ENCODE data around the gene GRAP2.

GRAP2 gene

GRCh38 chr22:39935612-39936011 lies 34.7 kb downstream of the GRAP2 start:
- Histone ChIP-seq H3K9me3 (ENCODE audit: control insufficient read depth, insufficient read depth, low read length) (no peaks in the 10 kb centered on the region), H3K36me3 (ENCODE audit: control insufficient read depth, low read length) (no peaks in the 10 kb centered on the region), H3K4me3 (ENCODE audit: low read length) (no peak overlapping the region), H3K9me2 (replicated peaks; ENCODE audit: control insufficient read depth, low read length) (no peaks in the 10 kb centered on the region), H3K4me2 (ENCODE audit: low read length) (no peak overlapping the region), H3F3A (ENCODE audit: control insufficient read depth, insufficient read depth) (no peaks in the 10 kb centered on the region), H3K27me3 (ENCODE audit: control insufficient read depth, low read length) (peaks cover 58% of the 10 kb centered on the region), H3K27ac (ENCODE audit: low read depth, low read length) (no peak overlapping the region), H3K79me2 (ENCODE audit: control insufficient read depth, low read length) (no peaks in the 10 kb centered on the region), H3K4me1 (ENCODE audit: control insufficient read depth, low read length) (no peaks in the 10 kb centered on the region), H4K20me1 (ENCODE audit: control insufficient read depth, insufficient read depth, low read depth, low read length) (no peaks in the 10 kb centered on the region)
- TF ChIP-seq, protein P1, sequence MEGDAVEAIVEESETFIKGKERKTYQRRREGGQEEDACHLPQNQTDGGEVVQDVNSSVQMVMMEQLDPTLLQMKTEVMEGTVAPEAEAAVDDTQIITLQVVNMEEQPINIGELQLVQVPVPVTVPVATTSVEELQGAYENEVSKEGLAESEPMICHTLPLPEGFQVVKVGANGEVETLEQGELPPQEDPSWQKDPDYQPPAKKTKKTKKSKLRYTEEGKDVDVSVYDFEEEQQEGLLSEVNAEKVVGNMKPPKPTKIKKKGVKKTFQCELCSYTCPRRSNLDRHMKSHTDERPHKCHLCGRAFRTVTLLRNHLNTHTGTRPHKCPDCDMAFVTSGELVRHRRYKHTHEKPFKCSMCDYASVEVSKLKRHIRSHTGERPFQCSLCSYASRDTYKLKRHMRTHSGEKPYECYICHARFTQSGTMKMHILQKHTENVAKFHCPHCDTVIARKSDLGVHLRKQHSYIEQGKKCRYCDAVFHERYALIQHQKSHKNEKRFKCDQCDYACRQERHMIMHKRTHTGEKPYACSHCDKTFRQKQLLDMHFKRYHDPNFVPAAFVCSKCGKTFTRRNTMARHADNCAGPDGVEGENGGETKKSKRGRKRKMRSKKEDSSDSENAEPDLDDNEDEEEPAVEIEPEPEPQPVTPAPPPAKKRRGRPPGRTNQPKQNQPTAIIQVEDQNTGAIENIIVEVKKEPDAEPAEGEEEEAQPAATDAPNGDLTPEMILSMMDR (IDR thresholded peaks at IDR 0.05; ENCODE audit: low read depth, low read length, poor library complexity, severe bottlenecking), result no peak
- TF ChIP-seq EZH2phosphoT487 (IDR thresholded peaks at IDR 0.05; ENCODE audit: borderline replicate concordance, low read length), result no peak

- no peak for TF ChIP-seq EZH2phosphoT487 (IDR thresholded peaks at IDR 0.05; ENCODE audit: borderline replicate concordance, low read length)
- TF ChIP-seq, protein P1 (IDR thresholded peaks at IDR 0.05; ENCODE audit: low read depth, low read length, poor library complexity, severe bottlenecking), result no peak
- Histone ChIP-seq H3F3A (ENCODE audit: control insufficient read depth, insufficient read depth) (no peaks in the 10 kb centered on the region), H3K36me3 (ENCODE audit: control insufficient read depth, low read length) (no peaks in the 10 kb centered on the region), H3K4me2 (ENCODE audit: low read length) (no peak overlapping the region), H3K4me1 (ENCODE audit: control insufficient read depth, low read length) (peaks cover 8% of the 10 kb centered on the region), H3K4me3 (ENCODE audit: low read length) (no peak overlapping the region), H3K9me3 (ENCODE audit: control insufficient read depth, insufficient read depth, low read length) (no peaks in the 10 kb centered on the region), H3K79me2 (ENCODE audit: control insufficient read depth, low read length) (no peaks in the 10 kb centered on the region), H3K27ac (ENCODE audit: low read depth, low read length) (no peak overlapping the region), H4K20me1 (ENCODE audit: control insufficient read depth, insufficient read depth, low read depth, low read length) (no peaks in the 10 kb centered on the region), H3K9me2 (replicated peaks; ENCODE audit: control insufficient read depth, low read length) (no peaks in the 10 kb centered on the region), H3K27me3 (ENCODE audit: control insufficient read depth, low read length) (peaks cover 50% of the 10 kb centered on the region)
These were observed 35.8 kb downstream of the GRAP2 start for GRCh38 chr22:39936523-39937145.

DNA sequence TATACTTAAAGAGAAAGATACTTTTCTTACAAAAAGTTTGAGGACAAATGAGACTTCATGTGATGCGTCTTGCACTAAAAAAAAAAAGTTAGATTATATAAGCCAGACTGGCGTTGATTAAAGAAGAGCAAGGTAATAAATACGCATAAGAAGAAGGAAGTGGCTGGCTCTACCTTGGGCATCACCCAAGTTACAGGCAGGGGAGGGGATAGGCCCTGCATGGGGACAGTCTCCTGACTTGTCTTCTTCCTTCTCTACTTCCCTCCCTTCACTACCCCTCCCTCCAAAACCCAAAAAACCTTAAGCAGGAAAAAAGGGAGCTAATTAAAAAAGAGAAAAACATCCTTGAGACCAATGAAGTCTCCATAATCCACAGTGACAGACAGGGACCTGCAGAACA lies 37.0 kb downstream of the GRAP2 start:
- H3K4me3 ChIP-seq (ENCODE audit: low read length), result no peak overlapping the region
- H3K9me2 ChIP-seq (replicated peaks; ENCODE audit: control insufficient read depth, low read length), result no peaks in the 10 kb centered on the region
- H3F3A ChIP-seq (ENCODE audit: control insufficient read depth, insufficient read depth), result no peaks in the 10 kb centered on the region
- H3K79me2 ChIP-seq (ENCODE audit: control insufficient read depth, low read length), result no peaks in the 10 kb centered on the region
- peaks cover 45% of the 10 kb centered on the region for H3K27me3 ChIP-seq (ENCODE audit: control insufficient read depth, low read length)
- TF ChIP-seq, protein P1 (IDR thresholded peaks at IDR 0.05; ENCODE audit: low read depth, low read length, poor library complexity, severe bottlenecking), result no peak
- no peak for TF ChIP-seq EZH2phosphoT487 (IDR thresholded peaks at IDR 0.05; ENCODE audit: borderline replicate concordance, low read length)
- H4K20me1 ChIP-seq (ENCODE audit: control insufficient read depth, insufficient read depth, low read depth, low read length), result no peaks in the 10 kb centered on the region
- no peaks in the 10 kb centered on the region for H3K9me3 ChIP-seq (ENCODE audit: control insufficient read depth, insufficient read depth, low read length)
- no peak overlapping the region for H3K4me2 ChIP-seq (ENCODE audit: low read length)
- no peak overlapping the region for H3K27ac ChIP-seq (ENCODE audit: low read depth, low read length)
- H3K36me3 ChIP-seq (ENCODE audit: control insufficient read depth, low read length), result no peaks in the 10 kb centered on the region
- peaks cover 14% of the 10 kb centered on the region for H3K4me1 ChIP-seq (ENCODE audit: control insufficient read depth, low read length)
